Activated effector memory CD4-positive, alpha-beta T cell treated with anti-CD3 and anti-CD28 coated beads, Interleukin-2, amount 50 U/mL, for 16 hours (primary cell): ENCODE measurements around the gene BBIP1.
"Not testable (repeated sequence)": the region's sequence is repeated elsewhere in the genome, so short reads cannot be mapped to it uniquely, and the experiment has no call there.

Experiments used
- DNase-seq: peaks from one replicate; pipeline ENCODE4 v3.0.0-alpha.2; 2020

The BBIP1 gene

GRCh38 chr10:110919971-110920881 is 1.2 kb upstream of the BBIP1 start:
- DNase-seq: peak; percentile 68

GRCh38 chr10:110919349-110919931 is 460 bp upstream of the BBIP1 start, which contains the start of gene SHOC2:
TSS of gene SHOC2 (plus strand) at chr10:110919604. CDS start at chr10:110964359, 44,755 bp downstream.
- DNase-seq: peak; percentile 99

- DNase-seq: peak; percentile 94
Observed at GRCh38 chr10:110918269-110918642, 724 bp downstream of the BBIP1 start.

- no peak for DNase-seq
Observed at GRCh38 chr10:110916554-110917346, 2.2 kb downstream of the BBIP1 start.

GRCh38 chr10:110915600-110915999 is 3.4 kb downstream of the BBIP1 start:
- DNase-seq: not testable (repeated sequence)

GRCh38 chr10:110915035-110915434 is 3.9 kb downstream of the BBIP1 start:
- DNase-seq: no peak

GRCh38 chr10:110914431-110914830 is 4.5 kb downstream of the BBIP1 start:
- DNase-seq: no peak

GRCh38 chr10:110912374-110912773 is 6.6 kb downstream of the BBIP1 start:
- DNase-seq: no peak

GRCh38 chr10:110910138-110910537 is 8.8 kb downstream of the BBIP1 start:
- DNase-seq: no peak

GRCh38 chr10:110903280-110904278 is 15.4 kb downstream of the BBIP1 start:
- no peak for DNase-seq

- DNase-seq: peak; percentile 72
Observed at GRCh38 chr10:110901954-110902819, 16.8 kb downstream of the BBIP1 start.

GRCh38 chr10:110900983-110901382 is 18.0 kb downstream of the BBIP1 start:
- DNase-seq: no peak

- no peak for DNase-seq
Observed at GRCh38 chr10:110898391-110898790, 20.6 kb downstream of the BBIP1 start.

GRCh38 chr10:110897184-110897583 is 21.8 kb downstream of the BBIP1 start:
- DNase-seq: no peak

GRCh38 chr10:110893559-110894179 is 25.3 kb downstream of the BBIP1 start:
- DNase-seq: no peak

- no peak for DNase-seq
Observed at GRCh38 chr10:110892602-110893288, 26.2 kb downstream of the BBIP1 start.

- DNase-seq: no peak
Observed at GRCh38 chr10:110887560-110887959, 31.4 kb downstream of the BBIP1 start.

- DNase-seq: no peak
Observed at GRCh38 chr10:110885932-110886674, 32.9 kb downstream of the BBIP1 start.

- no peak for DNase-seq
Observed at GRCh38 chr10:110883924-110884323, 35.1 kb downstream of the BBIP1 start.
